ENCODE measurements around the gene CFAP97D1.

DNA sequence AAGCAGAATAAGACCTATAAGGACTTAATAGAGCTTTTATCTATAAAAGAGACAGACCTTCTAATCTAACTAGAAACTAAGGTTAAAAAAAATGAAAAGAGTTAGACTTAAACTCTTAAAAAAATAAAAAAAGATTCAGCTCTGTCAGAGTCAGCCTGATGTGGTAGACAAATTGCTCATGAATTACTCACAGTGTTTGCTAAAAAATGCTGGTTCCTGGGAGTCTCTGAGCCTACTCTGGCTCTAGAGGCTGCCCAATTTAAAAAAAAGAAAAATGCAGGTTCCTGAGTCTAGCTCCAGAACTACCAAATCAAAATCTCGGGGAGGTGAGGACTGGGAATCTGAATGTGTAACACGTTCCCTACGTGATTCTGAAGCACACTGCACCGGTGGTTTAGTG is 39.7 kb upstream of the CFAP97D1 start:
- no peak for TF ChIP-seq SIN3A (IDR thresholded peaks at IDR 0.05; ENCODE audit: borderline replicate concordance, insufficient read depth, low read length)
- no peak for TF ChIP-seq POLR2AphosphoS5 (IDR thresholded peaks at IDR 0.05; ENCODE audit: low read depth, low read length)
- no peak for TF ChIP-seq TAF1 (IDR thresholded peaks at IDR 0.05; ENCODE audit: borderline replicate concordance, insufficient read depth, low read length)
- TF ChIP-seq, protein P1, sequence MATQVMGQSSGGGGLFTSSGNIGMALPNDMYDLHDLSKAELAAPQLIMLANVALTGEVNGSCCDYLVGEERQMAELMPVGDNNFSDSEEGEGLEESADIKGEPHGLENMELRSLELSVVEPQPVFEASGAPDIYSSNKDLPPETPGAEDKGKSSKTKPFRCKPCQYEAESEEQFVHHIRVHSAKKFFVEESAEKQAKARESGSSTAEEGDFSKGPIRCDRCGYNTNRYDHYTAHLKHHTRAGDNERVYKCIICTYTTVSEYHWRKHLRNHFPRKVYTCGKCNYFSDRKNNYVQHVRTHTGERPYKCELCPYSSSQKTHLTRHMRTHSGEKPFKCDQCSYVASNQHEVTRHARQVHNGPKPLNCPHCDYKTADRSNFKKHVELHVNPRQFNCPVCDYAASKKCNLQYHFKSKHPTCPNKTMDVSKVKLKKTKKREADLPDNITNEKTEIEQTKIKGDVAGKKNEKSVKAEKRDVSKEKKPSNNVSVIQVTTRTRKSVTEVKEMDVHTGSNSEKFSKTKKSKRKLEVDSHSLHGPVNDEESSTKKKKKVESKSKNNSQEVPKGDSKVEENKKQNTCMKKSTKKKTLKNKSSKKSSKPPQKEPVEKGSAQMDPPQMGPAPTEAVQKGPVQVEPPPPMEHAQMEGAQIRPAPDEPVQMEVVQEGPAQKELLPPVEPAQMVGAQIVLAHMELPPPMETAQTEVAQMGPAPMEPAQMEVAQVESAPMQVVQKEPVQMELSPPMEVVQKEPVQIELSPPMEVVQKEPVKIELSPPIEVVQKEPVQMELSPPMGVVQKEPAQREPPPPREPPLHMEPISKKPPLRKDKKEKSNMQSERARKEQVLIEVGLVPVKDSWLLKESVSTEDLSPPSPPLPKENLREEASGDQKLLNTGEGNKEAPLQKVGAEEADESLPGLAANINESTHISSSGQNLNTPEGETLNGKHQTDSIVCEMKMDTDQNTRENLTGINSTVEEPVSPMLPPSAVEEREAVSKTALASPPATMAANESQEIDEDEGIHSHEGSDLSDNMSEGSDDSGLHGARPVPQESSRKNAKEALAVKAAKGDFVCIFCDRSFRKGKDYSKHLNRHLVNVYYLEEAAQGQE (IDR thresholded peaks at IDR 0.05; ENCODE audit: insufficient read depth in 1 of 2, low read depth in 2 of 2, low read length in 2 of 2), result no peak
- no peak for TF ChIP-seq FOXP2 (optimal IDR thresholded peaks at IDR 0.05; ENCODE audit: borderline replicate concordance, extremely low read depth, extremely low read length, insufficient read depth)

Data from PFSK-1 (cell line).